NAMALWA (cell line): ENCODE results near the gene OPCML.

Experiments
- DNase-seq: peaks from one replicate; pipeline ENCODE4 v3.0.0-alpha.2; 2015; ENCODE audit warnings: low spot score

Gene OPCML

DNA sequence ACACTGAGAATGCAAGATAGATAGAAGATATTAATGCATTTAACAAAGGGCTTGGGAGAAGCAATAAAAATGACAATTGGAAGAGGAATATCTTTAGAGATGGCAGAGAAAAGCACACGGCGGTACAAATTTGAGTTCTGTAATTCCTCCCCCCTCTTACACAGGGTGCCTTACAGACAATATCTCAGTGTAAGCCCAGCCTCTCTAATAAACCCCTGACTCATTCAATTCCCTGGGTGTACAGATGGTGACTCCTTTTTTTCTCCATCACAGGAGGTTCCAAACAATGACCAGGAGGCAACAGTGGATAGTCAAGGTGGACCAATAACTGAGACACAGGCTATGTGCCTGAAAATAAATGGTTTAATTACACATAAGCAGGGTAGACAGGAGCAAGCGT, 598.6 kb downstream of the OPCML start:
- no peak for DNase-seq

GRCh38 chr11:132925825-132926469, 606.4 kb downstream of the OPCML start:
- no peak for DNase-seq

GRCh38 chr11:132921597-132921996, 610.7 kb downstream of the OPCML start:
- no peak for DNase-seq

DNA sequence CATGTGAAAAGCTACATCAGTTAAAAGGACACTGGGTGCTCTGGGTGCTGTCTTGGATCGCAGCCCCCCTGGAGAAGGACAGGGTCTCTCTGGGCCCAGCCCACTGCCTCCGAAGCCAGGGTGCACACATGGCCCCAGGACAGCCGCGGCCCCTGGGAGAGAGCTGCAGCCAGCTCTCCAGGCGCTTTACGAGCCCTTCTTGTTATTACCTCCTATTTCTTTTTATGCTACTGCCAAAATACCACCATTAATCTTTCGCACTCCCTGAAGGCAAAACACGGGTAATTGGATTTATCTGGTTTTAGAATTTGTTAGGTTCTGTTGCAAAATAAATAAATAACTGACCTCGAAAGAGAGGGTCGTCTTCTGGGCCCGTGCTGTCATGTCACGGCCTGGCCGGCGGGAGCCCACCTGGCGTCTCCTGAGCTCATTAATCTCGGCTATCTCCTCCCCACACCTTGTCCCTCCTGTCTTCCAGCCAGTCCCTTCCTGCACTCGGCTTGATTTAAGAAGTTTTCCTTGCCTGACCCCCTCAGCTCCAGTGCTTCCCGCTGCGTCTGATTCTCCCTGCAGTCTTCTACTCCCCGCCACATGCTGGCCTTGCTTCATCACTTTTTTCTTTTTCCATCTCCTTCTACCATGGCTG, 611.7 kb downstream of the OPCML start:
- no peak for DNase-seq

- no peak for DNase-seq
Measured at GRCh38 chr11:132914600-132914999, 617.7 kb downstream of the OPCML start.

DNA sequence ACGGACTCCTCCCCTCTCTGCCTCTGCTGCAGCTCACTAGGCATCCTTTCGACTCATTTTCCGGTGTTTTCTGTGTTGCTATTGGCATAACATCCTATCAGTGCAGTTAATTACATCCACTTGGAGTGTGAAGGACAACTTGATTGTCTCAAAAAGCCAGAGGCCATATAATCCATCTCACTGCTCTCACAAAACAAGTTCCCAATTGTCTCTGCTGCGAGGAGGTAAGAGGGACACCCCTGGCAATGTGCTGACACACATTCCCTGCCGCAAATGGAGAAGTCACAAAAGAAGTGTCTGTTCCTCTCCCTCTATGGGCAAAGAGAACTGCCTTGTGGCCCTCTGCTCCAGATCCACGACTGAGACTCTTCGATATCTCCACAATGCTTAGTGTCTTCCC, 618.4 kb downstream of the OPCML start:
- DNase-seq: no peak

DNA sequence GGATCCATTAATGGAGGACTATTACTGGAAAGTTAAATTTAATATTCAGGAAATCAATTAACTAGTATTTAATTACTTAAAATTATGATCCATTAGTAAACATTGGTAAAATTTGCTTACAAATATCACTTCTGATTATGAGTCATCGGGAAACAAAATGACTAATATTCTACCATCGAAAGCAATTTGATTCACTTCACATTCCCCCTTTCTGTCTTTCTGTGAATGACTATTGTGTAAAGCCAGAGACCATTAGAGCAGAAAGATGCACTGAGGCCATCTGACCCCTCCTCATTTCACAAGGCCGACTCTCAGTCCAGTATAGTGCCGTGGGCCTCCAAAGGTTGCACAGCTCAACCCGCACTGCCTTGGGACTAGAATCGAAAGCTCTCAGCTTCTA, 619.0 kb downstream of the OPCML start:
- DNase-seq: no peak

DNA sequence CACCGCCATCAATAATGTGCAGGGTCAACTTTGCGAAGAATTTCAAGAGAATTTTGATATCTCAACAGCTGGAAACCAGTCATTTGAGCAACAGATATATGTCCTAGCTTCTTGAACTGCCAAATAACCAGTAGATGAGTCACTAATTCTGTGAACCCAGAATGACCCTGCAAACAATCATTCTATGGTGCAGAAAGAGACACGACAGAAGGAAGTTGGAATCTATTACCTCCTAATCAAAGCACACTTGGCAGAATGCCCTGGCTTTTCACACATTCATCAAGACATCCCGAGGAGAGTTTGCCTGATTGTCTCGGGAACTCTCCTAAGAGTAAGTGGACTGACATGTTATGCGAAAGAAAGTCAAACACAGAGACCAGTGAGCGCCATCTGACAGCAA, 621.1 kb downstream of the OPCML start:
- no peak for DNase-seq

GRCh38 chr11:132910011-132910760, 622.1 kb downstream of the OPCML start:
- no peak for DNase-seq

DNA sequence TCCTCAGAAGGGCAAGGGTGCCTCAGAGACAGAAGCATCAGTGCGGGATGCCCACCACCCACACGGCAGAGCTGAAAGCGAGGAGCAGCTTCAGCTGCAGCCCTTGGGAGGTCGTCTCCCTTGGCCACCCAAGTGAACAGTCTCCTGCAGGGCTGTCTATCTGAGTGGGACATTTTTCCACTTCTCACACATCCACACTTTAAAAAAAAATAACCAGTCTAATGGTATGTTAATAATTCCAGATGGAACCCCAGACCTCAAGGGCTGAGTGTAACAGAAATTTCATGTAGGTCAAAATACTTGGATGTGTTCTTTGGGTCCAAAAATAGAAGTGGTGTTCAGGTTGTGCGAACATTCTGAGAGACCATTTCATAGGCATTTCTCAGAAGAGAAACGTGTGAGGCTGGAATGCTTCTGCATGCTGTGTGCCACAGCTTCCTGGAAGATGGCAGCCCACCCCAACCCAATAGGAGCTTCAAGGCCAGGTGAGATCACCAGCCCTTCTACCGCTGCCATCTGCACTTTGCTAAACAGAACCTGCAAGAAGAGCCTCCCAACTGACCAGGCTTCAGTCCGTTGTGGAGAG, 623.2 kb downstream of the OPCML start:
- no peak for DNase-seq

DNA sequence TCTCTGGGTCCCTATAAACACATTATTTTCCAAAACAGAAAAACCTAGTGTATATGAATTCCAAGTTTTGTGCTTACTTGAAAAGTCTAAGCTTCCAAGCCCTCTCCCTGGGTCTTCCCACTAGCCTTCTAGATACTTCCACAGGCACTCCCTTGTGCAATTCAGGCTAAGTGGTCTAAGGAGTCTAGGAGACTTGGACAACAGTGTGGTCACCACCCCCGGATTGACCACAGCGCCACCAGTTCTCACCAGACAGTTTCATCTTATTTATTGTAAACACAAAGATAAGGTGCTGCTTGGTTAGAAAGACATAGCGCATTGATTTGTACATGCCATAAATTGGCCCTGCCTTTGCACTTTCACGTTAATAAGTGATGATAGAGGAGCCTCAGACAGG, 623.9 kb downstream of the OPCML start:
- DNase-seq: no peak

DNA sequence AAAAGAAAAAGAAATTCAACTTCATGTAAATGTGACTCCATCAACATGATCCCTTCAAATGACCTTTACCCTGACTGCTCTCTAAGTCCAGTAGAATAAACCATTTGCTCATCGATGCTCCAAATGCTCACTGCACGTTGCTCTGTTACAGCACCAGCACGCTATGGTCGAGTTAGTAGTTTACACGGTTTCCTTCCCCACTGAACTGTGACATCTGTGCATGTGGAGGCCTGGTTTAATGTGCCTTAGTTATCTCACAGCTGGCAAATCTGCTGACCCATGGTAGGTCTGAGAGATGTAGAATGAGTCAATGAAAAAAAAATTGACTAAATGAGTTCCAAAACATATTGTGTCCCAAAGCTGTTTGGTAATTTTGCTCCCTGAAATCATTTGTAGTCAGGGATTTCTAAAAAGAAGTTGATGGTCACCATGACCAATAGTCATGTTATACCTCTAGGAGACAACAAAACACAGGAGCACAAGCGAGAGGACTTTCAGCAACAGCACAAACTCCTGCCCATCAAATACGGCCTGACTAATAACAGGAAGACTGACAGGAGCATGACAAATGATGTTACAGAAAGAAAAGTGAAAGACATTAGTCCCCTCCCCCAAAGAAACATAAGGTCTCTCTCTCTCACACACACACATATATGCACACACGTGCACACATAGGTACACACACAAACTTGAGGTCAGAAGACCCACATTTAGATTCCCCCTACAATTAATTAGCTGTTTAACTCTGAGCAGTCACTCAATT, 624.5 kb downstream of the OPCML start:
- no peak for DNase-seq

DNA sequence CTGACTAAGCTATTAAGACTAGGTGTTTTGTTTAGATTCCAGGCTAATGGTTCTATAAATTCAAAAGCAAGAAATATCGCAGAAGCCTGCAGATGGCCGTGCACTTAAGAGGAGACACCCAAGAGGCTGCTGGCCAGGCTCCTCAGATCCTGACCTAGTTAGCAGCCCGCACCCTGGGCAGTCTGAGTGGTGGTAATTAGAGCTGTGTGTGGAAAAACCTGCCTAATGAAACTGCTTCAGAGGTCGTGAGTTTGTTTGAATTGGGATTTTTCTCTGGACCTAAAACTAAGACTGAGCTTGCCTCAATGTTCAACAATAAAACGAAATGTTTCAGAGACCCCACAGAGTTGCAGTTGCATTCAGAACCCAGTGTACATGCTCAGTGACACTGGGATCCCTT, 627.7 kb downstream of the OPCML start:
- DNase-seq: no peak

- no peak for DNase-seq
Measured at GRCh38 chr11:132904091-132904490, 628.2 kb downstream of the OPCML start.

- no peak for DNase-seq
Measured at GRCh38 chr11:132901638-132902471, 630.4 kb downstream of the OPCML start.

DNA sequence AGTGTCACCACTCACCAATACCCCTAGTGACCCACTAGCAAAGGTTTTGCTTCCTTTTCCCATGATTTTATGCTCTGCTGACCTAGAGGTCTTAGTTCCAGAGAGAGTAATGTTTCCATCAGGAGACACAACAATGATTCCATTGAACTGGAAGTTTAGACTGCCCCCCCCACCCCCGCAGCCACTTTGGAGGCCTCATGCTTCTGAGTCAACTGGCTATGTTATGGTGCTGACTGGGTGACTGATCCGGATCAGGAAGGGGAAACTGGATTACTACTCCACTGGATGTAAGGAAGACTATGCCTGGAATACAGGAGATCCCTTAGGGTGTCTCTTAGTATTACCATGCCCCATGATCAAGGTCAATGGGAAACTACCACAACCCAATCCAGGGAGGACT, 633.6 kb downstream of the OPCML start:
- no peak for DNase-seq

- no peak for DNase-seq
Measured at GRCh38 chr11:132898021-132898420, 634.3 kb downstream of the OPCML start.

DNA sequence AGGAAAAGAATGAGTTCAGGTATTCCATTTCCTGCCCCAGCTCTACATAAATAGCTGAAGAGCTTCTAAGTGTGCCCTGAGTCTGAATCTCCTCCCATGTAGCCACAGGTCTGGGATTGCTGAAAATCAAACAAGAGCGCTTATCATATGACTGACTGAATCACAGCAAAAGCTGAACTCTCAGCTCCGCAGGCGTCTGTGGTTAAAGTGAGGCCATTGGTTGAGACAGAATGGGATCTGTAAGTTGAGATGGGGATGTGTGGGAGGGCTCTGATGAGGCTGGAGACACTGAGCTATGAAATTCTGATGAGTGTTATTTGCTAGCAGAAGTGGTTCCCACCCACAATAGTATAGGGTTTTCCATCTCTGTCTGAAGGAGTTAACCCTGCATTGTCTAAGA, 637.0 kb downstream of the OPCML start:
- no peak for DNase-seq

- no peak for DNase-seq
Measured at GRCh38 chr11:132894606-132895005, 637.7 kb downstream of the OPCML start.

- DNase-seq: no peak
Measured at GRCh38 chr11:132892876-132893275, 639.4 kb downstream of the OPCML start.

GRCh38 chr11:132888226-132888625, 644.1 kb downstream of the OPCML start:
- DNase-seq: no peak
